NCI-H2107 treated with DMSO at 0.1 percent for 48 hours (cell line): ENCODE data around the gene PCP2.

ENCODE experiments used
- DNase-seq: peaks from one replicate; lab custom pipeline; 2025; ENCODE audit not compliant: unreplicated experiment; lab: John Stamatoyannopoulos, UW

PCP2 gene

DNA sequence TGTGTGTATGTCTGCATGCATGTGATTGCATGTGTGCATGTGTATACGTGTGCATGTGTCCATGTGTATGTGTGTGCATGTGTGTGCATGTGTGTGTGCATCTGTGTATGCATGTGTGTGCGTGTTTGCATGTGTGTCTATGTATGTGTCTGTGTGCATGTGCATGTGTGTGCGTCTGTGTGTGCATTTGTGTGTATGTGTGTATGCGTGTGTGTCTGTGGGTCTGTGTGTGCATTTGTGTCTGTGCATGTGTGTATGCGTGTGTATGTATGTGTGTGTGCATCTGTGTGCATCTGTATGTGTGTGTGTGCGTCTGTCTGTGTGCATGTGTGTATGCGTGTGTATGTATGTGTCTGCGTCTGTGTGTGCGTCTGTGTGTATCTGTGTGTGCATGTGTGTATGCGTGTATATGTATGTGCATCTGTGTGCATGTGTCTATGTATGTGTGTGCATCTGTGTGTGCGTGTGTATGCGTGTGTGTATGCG is 6.4 kb upstream of the PCP2 start:
- no peak for DNase-seq

DNA sequence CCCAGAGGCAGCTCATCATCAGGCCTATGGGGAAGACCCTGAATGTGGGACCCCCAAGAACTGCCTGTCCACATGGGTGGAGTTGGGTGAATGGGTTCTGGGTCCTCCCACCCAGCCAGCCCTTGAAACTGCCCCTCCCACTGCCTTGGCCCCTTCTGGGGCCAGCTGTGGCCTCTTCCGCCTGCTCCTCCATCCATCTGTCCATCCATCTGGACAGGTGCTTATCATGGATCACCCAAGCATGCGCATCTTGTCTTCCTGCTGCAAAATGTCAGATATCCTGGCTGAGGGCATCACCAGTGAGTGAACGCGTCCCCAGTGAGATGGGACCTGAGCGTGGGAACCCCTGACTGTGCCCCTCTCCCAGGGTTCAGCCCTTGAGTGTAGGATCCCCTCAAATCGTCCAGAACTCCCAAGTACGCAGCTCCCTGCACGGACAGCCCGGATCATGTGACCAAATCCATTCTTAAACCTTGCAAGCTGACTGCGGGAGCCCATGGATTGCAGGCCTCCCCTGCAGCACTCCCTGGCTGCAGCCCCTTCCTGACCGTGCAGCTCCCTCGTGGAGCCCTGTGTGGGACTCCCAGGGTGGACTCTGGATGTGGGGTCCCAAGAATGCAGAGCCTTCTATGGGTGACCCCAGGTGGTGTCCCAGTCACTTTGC is 5.4 kb upstream of the PCP2 start:
- DNase-seq = no peak

DNA sequence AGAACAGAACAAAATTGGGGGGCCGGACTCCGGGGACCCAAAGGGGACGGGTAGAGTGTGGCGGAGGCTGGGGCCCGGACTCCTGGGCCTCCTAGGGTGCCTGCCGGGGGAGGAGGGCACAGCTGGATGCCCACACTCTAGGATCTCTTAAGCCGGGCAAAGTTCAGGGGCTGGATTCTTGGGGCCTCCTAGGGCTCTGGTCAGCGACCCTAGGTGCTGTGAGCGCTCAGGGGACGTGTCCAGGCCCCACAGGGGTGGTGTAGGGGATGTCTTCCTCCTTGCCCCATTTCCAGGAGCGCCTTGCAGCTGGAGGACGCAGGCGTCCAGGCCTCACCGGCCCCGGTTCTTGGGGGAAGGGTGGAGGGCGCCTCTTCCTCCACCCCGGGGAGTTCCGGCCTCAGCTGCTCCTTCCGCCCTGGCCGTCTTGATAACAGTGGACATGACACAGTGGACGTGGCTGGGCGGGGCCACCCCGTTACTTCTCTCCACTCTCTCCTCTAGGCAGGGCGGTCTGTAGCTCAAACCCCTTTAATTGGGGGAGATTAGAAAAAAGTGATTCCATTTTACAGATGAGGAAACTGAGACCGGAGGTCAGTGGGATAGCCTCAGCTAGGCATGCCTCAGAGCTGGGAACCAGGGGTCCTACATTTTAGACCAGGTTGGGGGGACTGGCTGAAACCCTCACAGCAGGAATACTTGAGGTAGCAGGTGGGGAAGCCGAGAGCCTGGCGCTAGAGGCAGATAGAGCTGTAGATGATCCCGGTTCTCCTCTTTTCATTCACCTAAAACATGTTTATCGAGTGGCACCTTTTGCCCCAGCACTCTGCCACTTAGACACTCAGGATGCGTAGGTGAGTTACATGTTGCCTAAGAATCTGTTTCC is 4.1 kb upstream of the PCP2 start:
- no peak for DNase-seq

DNA sequence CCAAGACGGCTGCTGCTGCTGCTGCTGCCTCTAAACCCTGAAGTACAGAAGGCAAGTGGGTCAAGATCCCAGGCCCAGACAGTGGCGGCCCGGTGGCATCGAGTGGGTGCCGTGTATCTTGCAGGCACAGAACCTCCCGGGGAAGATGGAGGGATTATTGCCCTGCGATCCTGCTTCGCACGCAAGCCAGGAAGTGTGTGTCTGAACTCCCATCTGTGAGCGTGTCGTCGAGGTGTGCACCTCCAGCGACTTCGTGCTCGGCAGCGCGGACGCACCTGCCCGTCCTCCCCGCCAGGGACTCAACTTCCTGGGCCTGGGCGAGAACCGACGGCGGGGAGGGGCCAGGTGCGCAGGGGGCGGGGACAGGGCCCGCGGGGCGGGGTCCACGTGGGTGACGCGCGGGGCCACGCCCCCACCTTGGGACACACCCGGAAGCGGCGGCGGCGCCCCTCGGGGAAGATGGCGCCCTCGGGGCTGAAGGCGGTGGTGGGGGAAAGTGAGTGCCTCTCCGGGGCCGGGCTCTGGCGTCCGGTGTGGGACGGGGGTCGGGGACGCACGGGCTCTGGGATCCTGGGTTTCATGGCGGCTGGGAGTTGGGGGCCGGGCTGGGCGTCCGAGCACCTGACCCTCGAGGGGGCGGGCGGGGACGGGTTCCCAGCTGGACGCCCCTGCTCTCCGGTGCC is 3.3 kb upstream of the PCP2 start, which contains the start of gene STXBP2:
Gene STXBP2, plus strand, starts transcription at position 420 of the 683 bp plus-strand sequence. Its CDS starts 40 bp downstream, at position 460.
- peak; percentile 28 for DNase-seq

DNA sequence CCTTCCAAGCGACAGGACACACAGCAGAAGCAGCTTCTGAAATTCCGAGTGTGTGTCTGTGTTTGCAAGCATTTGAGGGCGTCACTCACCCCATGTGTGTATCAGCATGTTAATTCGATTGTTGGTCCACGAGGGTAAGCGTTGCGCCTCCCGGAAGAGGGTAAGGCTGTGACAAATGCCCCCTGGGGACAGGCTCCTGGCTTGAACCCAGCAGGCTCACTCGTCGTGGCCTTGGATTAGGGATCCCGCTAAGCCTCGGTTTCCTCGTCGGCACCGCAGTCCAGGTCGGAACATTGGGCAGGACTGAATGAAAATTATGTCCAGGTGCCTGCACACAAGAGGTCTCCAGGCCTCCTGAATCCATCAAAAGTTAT is 2.8 kb upstream of the PCP2 start:
- no peak for DNase-seq

DNA sequence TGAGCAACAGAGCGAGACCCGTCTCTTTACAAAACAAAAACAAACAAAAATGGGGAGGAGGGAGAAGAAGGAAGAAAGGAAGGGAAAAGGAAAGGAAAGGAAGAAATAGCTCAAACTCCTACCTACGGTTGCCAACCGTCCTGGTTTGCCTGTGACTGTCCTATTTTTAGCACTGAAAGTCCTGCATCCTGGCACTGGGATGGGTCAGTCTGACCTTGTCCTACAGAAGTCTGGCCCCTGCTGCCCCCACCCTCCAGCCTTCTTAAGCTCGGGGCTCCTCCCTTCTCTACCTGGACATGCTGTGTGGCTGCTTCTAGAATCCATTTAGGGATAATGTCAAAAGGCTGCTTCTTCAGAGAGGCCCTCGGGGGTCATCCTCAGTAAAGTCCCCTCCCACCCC is 2.2 kb upstream of the PCP2 start:
- no peak for DNase-seq

DNA sequence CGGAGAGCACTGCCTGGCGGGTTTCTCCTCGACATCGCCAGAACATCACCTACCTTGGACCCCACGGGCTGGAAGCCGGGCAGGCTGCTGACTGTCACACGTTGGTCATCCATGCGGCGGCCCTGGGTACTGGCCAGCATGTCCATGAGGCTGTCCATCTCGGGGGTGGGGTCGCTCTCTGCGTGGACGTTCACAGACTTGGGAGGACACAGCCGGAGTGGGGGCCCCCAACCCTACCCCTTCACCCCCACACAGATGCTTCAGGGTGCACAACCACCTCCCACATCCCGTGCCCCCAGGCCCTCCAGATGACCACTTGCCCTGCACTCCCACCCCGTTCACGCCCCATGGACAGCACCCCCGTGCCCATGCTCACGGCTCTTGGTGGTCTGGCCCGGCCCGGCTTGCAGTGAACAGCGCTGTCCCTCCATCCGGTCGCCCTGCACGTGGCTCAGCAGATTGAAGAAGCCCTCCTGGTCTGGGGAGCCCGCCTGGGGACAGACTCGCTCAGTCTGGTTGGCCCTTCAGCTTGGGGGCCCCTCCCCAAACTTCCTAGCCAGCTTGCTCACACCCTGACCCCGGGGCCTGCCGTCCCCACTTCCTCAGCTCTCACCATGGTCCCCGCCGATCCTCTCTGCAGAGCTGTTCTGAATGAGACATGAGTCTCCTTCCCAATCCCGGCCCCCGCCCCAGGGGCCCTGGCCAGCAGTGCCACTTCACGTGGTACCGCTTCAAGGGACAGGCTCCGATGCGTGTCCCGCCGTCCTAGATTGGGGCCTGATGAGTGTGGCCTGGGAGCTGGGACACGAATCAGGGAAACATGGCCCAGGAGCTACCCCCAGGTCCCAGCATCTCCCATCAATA is 947 bp downstream of the PCP2 start:
- no peak for DNase-seq

DNA sequence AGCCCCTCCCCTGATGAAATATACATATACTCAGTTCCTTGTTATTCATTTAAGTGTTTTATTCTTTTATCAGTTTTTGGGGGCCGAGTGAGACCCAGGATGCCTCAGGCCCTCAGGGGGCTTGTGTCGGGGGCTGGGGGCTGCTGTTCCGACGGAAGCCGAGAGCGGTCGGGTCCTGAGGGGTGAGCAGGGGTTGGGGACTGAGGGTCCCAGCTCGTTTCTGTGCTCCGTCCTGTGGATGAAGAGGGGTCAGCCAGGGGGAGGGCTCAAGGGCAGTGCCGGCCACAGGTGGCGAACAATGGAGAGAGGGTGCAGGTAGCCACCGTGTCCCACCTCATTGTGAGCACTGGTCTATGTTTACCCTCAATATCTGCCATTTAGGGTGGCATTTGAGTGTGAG is 1.9 kb downstream of the PCP2 start:
- DNase-seq = no peak

DNA sequence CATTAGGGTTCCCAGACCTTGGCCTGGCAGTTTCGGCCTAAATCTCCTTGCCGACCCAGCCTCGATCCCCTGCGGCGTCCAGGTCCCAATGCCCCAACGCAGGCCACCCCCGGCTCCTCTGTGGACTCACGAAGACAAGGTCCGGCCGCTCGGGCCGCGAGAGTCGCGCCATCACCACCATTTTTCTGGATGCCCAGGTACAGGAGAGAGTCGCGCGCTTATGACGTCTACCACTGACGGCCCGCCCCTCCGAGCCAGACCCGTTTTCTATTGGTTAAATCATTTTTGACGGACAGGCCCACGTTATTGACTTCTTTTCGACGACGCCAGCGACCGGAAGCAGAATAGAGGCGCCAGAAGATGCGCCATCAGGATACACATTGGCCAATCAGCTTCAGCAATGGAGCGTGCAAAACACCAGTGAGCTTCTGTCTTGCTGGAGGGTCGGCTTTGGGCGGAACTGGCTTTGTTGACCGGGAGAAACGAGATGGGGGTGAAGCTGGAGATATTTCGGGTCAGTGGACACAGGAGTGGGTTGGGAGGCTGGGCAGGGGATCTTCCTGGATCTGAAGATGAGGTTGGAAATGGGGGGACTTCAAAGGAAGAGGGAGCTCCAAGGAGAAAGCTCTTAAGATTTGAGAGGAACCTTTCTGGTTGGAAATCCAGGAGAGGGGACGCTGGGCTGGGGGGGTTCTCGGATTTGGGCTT is 4.0 kb downstream of the PCP2 start, which contains the start of the genes PET100 and XAB2:
Gene PET100, plus strand, starts transcription at position 447 of the 708 bp plus-strand sequence. Its CDS starts 41 bp downstream, at position 488.
Gene XAB2, minus strand, starts transcription at position 199 of the 708 bp plus-strand sequence. Its CDS starts 18 bp downstream, at position 181.
- peak; percentile 98 for DNase-seq

DNA sequence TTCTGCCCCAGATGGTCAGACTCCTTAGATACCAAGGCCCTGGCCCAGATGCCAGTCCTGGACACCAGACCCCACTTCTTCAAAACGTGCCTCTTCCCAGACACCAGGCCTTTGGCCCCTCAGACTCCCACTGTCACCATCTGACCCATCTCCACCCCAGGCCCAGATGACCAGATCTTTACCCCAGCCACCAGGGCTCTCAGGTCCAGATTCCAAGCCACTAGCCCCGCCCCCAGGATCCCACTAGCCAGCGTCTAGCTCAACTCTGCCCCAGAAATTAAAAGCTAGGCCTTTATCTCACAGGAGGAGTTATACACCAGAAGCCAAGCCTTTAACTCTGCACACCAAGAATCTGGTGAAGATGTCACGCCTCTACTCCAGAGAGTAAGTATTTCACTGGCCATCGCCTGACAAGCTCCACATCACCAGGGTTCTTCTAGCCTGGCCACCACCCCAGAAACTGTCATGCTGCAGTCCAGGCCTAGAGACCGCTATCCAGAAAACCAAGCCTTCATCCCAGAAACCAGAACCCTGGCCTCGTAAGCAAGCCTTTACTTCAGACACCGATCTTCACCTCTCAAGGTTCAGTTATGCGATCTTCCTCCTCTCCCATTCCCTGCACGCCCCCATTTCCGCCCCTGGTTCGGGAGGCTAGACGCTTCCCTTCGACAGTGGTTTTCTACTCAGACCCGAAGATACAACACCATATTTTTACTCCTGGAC is 4.8 kb downstream of the PCP2 start:
- DNase-seq = no peak

DNA sequence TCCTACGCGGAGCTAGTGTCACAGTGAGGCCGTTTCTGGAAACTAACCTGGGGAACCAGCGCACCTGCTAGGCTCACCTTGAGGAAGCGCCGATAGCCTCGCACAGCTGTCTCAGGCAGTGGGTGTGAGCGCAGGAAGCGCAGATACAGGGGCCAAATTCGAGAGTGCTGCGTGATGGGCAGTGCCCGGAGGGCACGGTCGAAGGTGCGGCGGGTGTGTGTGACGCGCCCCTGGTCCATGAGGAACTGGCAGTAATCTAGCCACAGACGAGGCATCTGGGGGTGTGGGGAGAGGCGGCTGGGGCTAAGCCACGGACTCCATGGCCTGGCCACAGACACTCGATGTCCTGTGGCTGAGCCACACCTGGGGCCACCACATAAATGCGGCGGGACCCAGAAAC is 6.4 kb downstream of the PCP2 start:
- DNase-seq = no peak

DNA sequence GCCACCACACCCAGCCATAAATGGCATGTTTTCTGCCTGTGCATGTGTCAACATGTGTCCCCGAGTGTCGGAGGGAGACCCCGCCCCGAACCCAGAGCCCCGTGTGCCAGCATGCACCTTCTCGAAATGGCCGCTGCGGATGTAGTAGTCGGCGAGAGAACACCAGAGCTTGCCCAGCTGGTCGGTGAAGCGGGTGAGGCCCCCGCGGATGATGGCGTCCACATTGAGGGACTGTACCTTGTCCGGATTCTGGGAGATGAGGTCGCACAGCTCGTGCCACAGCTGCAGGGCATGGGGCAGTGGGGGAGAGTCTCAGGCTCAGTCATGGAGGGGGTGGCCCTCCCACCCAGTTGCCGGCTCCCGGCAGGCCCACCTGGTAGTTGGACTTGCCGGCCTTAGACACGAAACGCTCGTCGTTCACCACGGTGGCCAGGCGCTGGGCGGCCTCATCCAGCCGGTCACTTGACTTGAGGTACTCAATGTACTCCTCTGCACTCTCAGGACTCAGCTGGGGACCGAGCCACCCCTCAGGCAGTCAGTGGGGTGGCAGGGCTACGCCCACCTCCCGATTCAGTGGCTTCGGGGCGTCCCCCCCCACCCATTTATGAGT is 7.7 kb downstream of the PCP2 start:
- DNase-seq = no peak

DNA sequence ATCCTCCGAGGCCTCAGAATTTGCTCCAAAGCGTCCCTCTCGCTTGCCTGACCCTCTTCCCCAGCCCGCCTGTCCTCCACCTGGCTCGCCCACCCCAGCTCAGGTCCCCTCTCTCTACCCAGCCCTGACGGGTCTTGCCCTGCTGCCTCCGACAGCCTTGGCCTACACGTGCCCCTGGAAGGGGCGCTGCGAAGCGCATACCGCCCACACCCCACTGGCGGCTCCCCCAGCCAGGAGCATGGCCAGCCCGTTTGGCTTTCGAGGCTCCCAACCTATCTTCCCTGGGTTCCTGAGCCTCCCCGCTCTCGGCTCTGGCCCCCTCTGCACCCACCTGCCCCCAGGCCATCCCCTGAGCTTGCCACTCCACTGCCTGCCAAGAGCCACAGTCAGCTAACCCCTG is 8.7 kb downstream of the PCP2 start:
- DNase-seq = no peak

DNA sequence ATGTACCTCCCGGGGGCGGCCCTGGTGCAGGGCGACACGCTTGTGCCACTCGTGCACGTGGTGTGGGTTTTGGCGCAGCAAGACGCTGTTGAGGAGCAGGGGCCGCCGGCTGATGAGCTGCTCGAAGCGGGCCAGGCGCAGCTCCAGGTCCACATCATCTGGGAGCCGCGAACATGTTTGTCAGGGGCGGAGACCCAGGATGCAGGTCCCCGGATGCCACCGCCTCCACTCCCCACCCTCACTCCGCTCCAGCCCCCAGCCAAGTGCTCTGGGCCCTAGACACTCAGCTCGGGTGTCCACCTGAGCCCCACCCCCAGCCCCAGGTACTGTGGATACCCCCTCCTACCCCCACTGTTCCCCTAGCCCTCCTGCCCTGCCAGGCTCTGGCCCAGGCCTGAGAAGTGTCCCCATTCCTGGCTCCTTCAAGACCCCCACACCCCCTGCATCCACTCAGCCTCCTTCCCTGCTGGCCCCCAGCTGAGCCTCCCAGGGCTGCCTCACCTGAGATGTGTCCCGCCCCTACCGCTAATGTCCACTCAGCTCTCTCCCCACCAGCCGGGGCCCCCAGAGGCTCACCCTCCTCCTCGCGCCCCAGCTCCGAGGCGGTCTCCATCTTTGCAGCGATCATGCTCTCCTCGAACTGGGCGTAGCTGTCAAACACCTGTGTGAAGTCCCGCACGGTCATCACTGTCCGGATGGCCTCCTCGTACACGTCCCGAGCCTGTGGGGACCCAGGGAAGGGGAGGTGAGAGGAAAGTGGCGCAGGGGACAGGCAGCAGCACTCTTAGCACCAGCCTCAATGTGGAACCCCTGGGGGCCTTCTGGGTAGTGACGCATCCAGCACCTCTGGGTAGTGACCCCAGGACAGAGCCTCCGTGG is 9.6 kb downstream of the PCP2 start:
- DNase-seq = no peak

DNA sequence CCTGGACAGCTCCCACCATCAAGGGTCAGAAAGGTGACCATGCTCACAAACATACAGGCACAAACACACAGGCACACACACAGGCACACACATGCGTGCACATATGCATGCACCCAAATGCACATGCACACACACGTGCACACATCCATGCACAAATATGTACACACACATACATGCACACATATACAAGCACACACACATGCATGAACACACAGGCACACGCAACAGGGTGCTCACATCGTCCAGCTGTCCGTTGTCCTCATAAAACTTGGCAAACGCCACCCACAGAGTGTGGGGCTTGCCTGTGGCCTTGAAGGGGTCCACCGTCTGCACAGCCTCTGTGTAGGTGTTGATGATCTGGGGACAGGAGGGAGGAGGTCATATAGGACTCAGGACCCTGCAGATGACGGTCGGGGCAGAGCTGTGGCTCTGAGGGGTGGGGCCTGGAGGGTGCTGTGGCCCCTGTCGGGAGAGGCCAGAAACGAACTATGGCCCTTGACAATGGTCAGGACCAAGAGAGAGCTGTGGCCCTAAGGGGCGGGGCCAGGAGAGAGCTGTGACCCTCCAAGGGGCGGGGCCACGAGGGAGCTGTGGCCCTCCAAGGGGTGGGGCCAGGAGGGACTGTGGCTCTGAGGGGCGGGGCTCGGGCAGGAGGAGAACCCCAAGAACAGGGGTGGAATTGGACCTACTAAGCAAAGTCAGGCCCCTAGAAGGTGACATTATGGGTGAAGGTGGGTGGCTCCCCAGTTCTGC is 10.4 kb downstream of the PCP2 start:
- DNase-seq = no peak

DNA sequence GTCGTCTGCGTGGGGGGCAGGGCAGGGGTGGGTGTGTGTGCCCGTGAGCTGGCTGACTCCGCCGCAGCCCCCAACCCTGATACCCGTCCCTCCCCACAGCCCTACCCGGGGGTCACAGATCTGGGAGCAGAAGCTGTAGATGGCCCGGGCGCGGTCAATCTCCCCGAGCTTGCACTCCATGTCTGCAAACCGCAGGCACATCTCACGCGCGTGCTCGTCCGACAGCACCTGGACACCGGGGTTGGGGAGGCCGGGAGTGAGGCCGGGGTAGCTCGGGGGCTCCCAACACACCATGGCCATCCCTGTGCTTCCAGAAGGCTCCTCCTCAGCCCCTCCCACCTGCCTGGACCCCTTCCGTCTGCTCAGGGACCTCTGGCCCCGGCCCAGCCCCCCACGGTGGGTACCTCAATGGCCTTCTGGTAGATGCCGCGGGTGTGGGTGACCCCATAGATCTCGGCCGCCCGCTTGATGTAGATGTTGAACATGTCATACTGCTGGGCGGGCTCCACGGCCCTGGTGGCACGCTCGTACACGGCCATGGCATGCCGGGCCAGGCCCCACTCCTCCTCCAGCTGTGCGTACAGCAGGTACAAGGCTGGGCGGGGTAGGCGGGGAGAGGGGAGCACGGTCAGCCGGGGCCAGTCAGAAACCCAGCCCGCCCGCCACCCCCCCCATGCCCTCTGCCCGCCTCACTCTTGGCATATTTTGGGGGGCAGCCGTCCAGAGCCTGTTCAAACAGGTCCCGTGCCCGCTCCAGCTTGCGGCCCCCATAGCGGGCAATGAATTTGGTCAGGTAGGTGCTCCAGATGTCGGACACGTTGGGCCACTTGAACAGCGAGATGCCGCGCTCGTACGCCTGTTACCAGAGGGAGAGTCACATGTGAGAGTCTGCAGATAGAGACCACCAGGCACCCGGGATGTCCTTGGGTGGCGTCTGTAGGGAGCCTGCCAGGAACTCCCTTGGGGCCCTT is 12.8 kb downstream of the PCP2 start:
- no peak for DNase-seq
